Activated naive CD4-positive, alpha-beta T cell treated with anti-CD3 and anti-CD28 coated beads, Interleukin-2, amount 50 U/mL, for 72 hours (primary cell): ENCODE data around the gene PFDN2. TPM values are rescaled to one million over a fixed set of nuclear protein-coding genes. Genes with fewer than 3 reads are reported as not detected.

Experiments used
- ATAC-seq, 2 donors: fragments of 150-1000 bp; cut with Tn5 transposase; 2 replicates each; pipeline ENCODE4 v1.10.0; 2021; ENCODE audit warnings: mild to moderate bottlenecking in 2 of 2, moderate library complexity in 2 of 2
- DNase-seq, 2 donors: peaks; one replicate each; pipeline ENCODE4 v3.0.0; 2021 to 2022; ENCODE audit warnings: low spot score in 2 of 2
- H3K27ac Mint-ChIP-seq, 2 donors: one replicate each; pipeline ENCODE4 v1.8.0; 2022; ENCODE audit warnings: mild to moderate bottlenecking in 2 of 2, mixed read lengths in 2 of 2
- H3K36me3 Mint-ChIP-seq, 2 donors: one replicate each; pipeline ENCODE4 v1.8.0; 2022; ENCODE audit warnings: mixed read lengths in 2 of 2
- H3K9me3 Mint-ChIP-seq, 2 donors: one replicate each; pipeline ENCODE4 v1.8.0; 2022; ENCODE audit warnings: mixed read lengths in 2 of 2
- total RNA-seq, 2 donors: library from RNA; stranded (reverse); gene quantifications; one replicate each; pipeline ENCODE4 v1.2.3, GENCODE V29; 2022

The PFDN2 gene
- total RNA-seq, 2 donors from 2014 or later, result 95.3 to 156 TPM

GRCh38 chr1:161153682-161154337, 36.0 kb upstream of the PFDN2 start, which contains the start of gene UFC1:
Gene UFC1, plus strand, starts transcription at chr1:161153978. Its CDS starts 20 bp downstream, at chr1:161153998.
- ATAC-seq (peak; percentile 95 to 96), DNase-seq (peak; percentile 76 to 83)
- peak within 1 kb of the TSS; percentile 99 to 100 for H3K27ac Mint-ChIP-seq
- no peaks in the 10 kb centered on the region for H3K9me3 Mint-ChIP-seq
- H3K36me3 Mint-ChIP-seq, result peaks cover 15 to 31% of the 10 kb centered on the region in 2 donors

GRCh38 chr1:161153176-161153575, 35.3 kb upstream of the PFDN2 start:
- peak overlapping the region; percentile 99 to 100 for H3K27ac Mint-ChIP-seq

GRCh38 chr1:161145832-161146231, 28.0 kb upstream of the PFDN2 start:
- no peak for ATAC-seq
- H3K27ac Mint-ChIP-seq, result no peak overlapping the region
- no peaks in the 10 kb centered on the region for H3K36me3 Mint-ChIP-seq

More at GRCh38 chr1:161153176-161153575, 35.3 kb upstream of the PFDN2 start:
- H3K36me3 Mint-ChIP-seq, result peaks cover 15 to 31% of the 10 kb centered on the region in 2 donors
- no peaks in the 10 kb centered on the region for H3K9me3 Mint-ChIP-seq
- ATAC-seq, result no peak
- DNase-seq, result peak in 1 of 2 donors; percentile 21

GRCh38 chr1:161140755-161141400, 23.0 kb upstream of the PFDN2 start:
- Mint-ChIP-seq H3K36me3 (no peaks in the 10 kb centered on the region), H3K27ac (no peak overlapping the region), H3K9me3 (no peaks in the 10 kb centered on the region)
- no peak for ATAC-seq
- DNase-seq, result no peak

More at GRCh38 chr1:161145832-161146231, 28.0 kb upstream of the PFDN2 start:
- no peaks in the 10 kb centered on the region for H3K9me3 Mint-ChIP-seq
- no peak for DNase-seq

GRCh38 chr1:161139766-161140165, 21.9 kb upstream of the PFDN2 start:
- no peaks in the 10 kb centered on the region for H3K9me3 Mint-ChIP-seq
- no peak overlapping the region for H3K27ac Mint-ChIP-seq
- ATAC-seq (no peak), DNase-seq (peak; percentile 11 to 55)
- no peaks in the 10 kb centered on the region for H3K36me3 Mint-ChIP-seq

GRCh38 chr1:161138431-161138830, 20.6 kb upstream of the PFDN2 start:
- no peak for DNase-seq
- Mint-ChIP-seq H3K36me3 (no peaks in the 10 kb centered on the region), H3K9me3 (no peaks in the 10 kb centered on the region), H3K27ac (peak overlapping the region; percentile 17 to 31)
- no peak for ATAC-seq

GRCh38 chr1:161137881-161138280, 20.0 kb upstream of the PFDN2 start:
- Mint-ChIP-seq H3K27ac (no peak overlapping the region), H3K9me3 (no peaks in the 10 kb centered on the region), H3K36me3 (no peaks in the 10 kb centered on the region)
- ATAC-seq, result no peak
- no peak for DNase-seq

- no peaks in the 10 kb centered on the region for H3K9me3 Mint-ChIP-seq
- H3K36me3 Mint-ChIP-seq, result peaks cover 0 to 14% of the 10 kb centered on the region in 2 donors
- no peak overlapping the region for H3K27ac Mint-ChIP-seq
- DNase-seq, result no peak
- ATAC-seq, result peak in 1 of 2 donors; percentile 8
These were observed 15.4 kb upstream of the PFDN2 start for GRCh38 chr1:161133220-161133740.

GRCh38 chr1:161132410-161133219, 14.8 kb upstream of the PFDN2 start, which contains the start of gene DEDD:
Gene DEDD, minus strand, starts transcription at chr1:161132667. Its CDS starts 8,205 bp downstream, at chr1:161124462.
- H3K9me3 Mint-ChIP-seq, result no peaks in the 10 kb centered on the region
- H3K36me3 Mint-ChIP-seq, result peaks cover 0 to 17% of the 10 kb centered on the region in 2 donors

GRCh38 chr1:161131523-161132409, 13.9 kb upstream of the PFDN2 start:
- peaks cover 7 to 26% of the 10 kb centered on the region in 2 donors for H3K36me3 Mint-ChIP-seq
- DNase-seq, result no peak
- no peaks in the 10 kb centered on the region for H3K9me3 Mint-ChIP-seq
- H3K27ac Mint-ChIP-seq, result peak overlapping the region in 1 of 2 donors; percentile 92
- ATAC-seq, result peak in 1 of 2 donors; percentile 27

More at GRCh38 chr1:161132410-161133219, 14.8 kb upstream of the PFDN2 start, which contains the start of gene DEDD:
- ATAC-seq (peak; percentile 93 to 94), DNase-seq (peak; percentile 90 to 92)
- peak within 1 kb of the TSS in 1 of 2 donors; percentile 92 for H3K27ac Mint-ChIP-seq

GRCh38 chr1:161130266-161130665, 12.4 kb upstream of the PFDN2 start:
- Mint-ChIP-seq H3K27ac (peak overlapping the region in 1 of 2 donors; percentile 55), H3K9me3 (no peaks in the 10 kb centered on the region), H3K36me3 (peaks cover 17 to 33% of the 10 kb centered on the region in 2 donors)
- ATAC-seq (no peak), DNase-seq (no peak)

GRCh38 chr1:161128591-161129420, 11.0 kb upstream of the PFDN2 start:
- H3K36me3 Mint-ChIP-seq, result peaks cover 17 to 39% of the 10 kb centered on the region in 2 donors
- ATAC-seq (no peak), DNase-seq (no peak)
- H3K27ac Mint-ChIP-seq, result no peak overlapping the region
- H3K9me3 Mint-ChIP-seq, result no peaks in the 10 kb centered on the region

- H3K36me3 Mint-ChIP-seq, result peaks cover 17 to 40% of the 10 kb centered on the region in 2 donors
- ATAC-seq, result no peak
- no peak for DNase-seq
- H3K9me3 Mint-ChIP-seq, result no peaks in the 10 kb centered on the region
- H3K27ac Mint-ChIP-seq, result peak overlapping the region; percentile 8 to 24
These were observed 9.8 kb upstream of the PFDN2 start for GRCh38 chr1:161127649-161128048.

GRCh38 chr1:161122967-161123366, 5.1 kb upstream of the PFDN2 start:
- no peak for ATAC-seq
- Mint-ChIP-seq H3K36me3 (peaks cover 38 to 57% of the 10 kb centered on the region in 2 donors), H3K27ac (peak overlapping the region in 1 of 2 donors; percentile 6), H3K9me3 (no peaks in the 10 kb centered on the region)
- DNase-seq, result no peak

- Mint-ChIP-seq H3K36me3 (peaks cover 41 to 56% of the 10 kb centered on the region in 2 donors), H3K27ac (peak overlapping the region; percentile 90 to 99), H3K9me3 (no peaks in the 10 kb centered on the region)
- ATAC-seq (no peak), DNase-seq (no peak)
These were observed 4.0 kb upstream of the PFDN2 start for GRCh38 chr1:161121834-161122233.
